ENCODE data around the gene MBD1. TPM values are rescaled to one million over a fixed set of nuclear protein-coding genes. Genes with fewer than 3 reads are reported as not detected.
"Not testable (repeated sequence)": the region's sequence is repeated elsewhere in the genome, so short reads cannot be mapped to it uniquely, and the experiment has no call there.

Gene MBD1
- total RNA-seq, 2 donors from 2014 or later = 54.2 to 92.3 TPM

GRCh38 chr18:50232419-50232818, 48.9 kb downstream of the MBD1 start:
- TF ChIP-seq CTCF (IDR thresholded peaks at IDR 0.05) = no peak
- DNase-seq = no peak
- no peaks in the 10 kb centered on the region for H3K27me3 ChIP-seq
- H3K27ac ChIP-seq = no peak overlapping the region
- no peaks in the 10 kb centered on the region for H3K36me3 ChIP-seq
- no peaks in the 10 kb centered on the region for H3K9me3 ChIP-seq
- no peaks in the 10 kb centered on the region for H3K4me1 ChIP-seq
- no peak overlapping the region for H3K9ac ChIP-seq (ENCODE audit: low read depth in 2 of 2, low read length in 2 of 2)
- no peak overlapping the region for H3K4me3 ChIP-seq
- intact Hi-C loops (cut with DNase I) = no loop called here

GRCh38 chr18:50231621-50232020, 49.7 kb downstream of the MBD1 start:
- H3K27ac ChIP-seq = no peak overlapping the region

GRCh38 chr18:50220249-50220648, 61.1 kb downstream of the MBD1 start:
- H3K9me3 ChIP-seq; H3K27me3 ChIP-seq; DNase-seq; H3K4me1 ChIP-seq; H3K9ac ChIP-seq (ENCODE audit: low read depth in 2 of 2, low read length in 2 of 2); H3K27ac ChIP-seq; H3K4me3 ChIP-seq; H3K36me3 ChIP-seq: not testable (repeated sequence)
- intact Hi-C loops (cut with DNase I) = loop anchor here (5.0 kb wide), 1 partner anchor 207 kb away; no protein-coding TSS in a partner anchor

More at GRCh38 chr18:50231621-50232020, 49.7 kb downstream of the MBD1 start:
- Histone ChIP-seq H3K27me3 (no peaks in the 10 kb centered on the region), H3K9ac (ENCODE audit: low read depth in 2 of 2, low read length in 2 of 2) (no peak overlapping the region), H3K36me3 (no peaks in the 10 kb centered on the region), H3K4me3 (no peak overlapping the region), H3K4me1 (no peaks in the 10 kb centered on the region), H3K9me3 (no peaks in the 10 kb centered on the region)
- no peak for DNase-seq
- intact Hi-C loops (cut with DNase I) = no loop called here
- TF ChIP-seq CTCF (IDR thresholded peaks at IDR 0.05) = no peak

Other genes with a start within 250 kb of the MBD1 start
- 100 to 1,000 TPM; 106 to 132 TPM for gene MYO5B, start 86.4 kb downstream of the MBD1 start, total RNA-seq
- gene CFAP53, start 15.0 kb downstream of the MBD1 start, total RNA-seq = under 1 TPM; 0.16 to 0.44 TPM
- gene CXXC1, start 6.2 kb upstream of the MBD1 start, total RNA-seq = 100 to 1,000 TPM in 1 of 2 donors, 10 to 100 TPM in 1; 46.1 to 102 TPM
- 10 to 100 TPM in 1 of 2 donors, 1 to 10 TPM in 1; 3.6 to 21.3 TPM for gene SKA1, start 93.5 kb upstream of the MBD1 start, total RNA-seq